Panc1 (cell line): ENCODE data around the gene EIF4EBP3.

ENCODE experiments used
- CTCF ChIP-seq: fragments of 450-650 bp; IDR thresholded peaks from 2 replicates; pipeline ENCODE4 v1.5.1; 2017; ENCODE audit warnings: mild to moderate bottlenecking
- SIN3A ChIP-seq: IDR thresholded peaks from 2 replicates; pipeline ENCODE4 v1.6.1; 2012; ENCODE audit warnings: low read depth, mild to moderate bottlenecking, low read length, moderate library complexity, borderline replicate concordance; ENCODE audit not compliant: insufficient read depth
- TCF7L2 ChIP-seq: IDR thresholded peaks from 2 replicates; pipeline ENCODE4 v1.6.1; 2011; ENCODE audit warnings: mild to moderate bottlenecking, low read depth, low read length, inconsistent platforms

- no peak for TF ChIP-seq CTCF
- no peak for TF ChIP-seq TCF7L2
- no peak for TF ChIP-seq SIN3A
Measured at GRCh38 chr5:140567136-140567818, 19.8 kb downstream of the EIF4EBP3 start.
